ENCODE results near the gene ARIH1.

- TF ChIP-seq CTCF (IDR thresholded peaks at IDR 0.05), result no peak
- TF ChIP-seq ZBTB33 (IDR thresholded peaks at IDR 0.05; ENCODE audit: borderline replicate concordance, low read depth), result no peak
- no peak for TF ChIP-seq RFX5 (IDR thresholded peaks at IDR 0.05; ENCODE audit: low read length)
- no peak for TF ChIP-seq POLR2AphosphoS5 (IDR thresholded peaks at IDR 0.05; ENCODE audit: low read depth, low read length)
- TF ChIP-seq ELF1 (IDR thresholded peaks at IDR 0.05), result no peak
- TF ChIP-seq EP300 (IDR thresholded peaks at IDR 0.05; ENCODE audit: borderline replicate concordance in 1 of 2, low read depth in 1 of 2, low read length in 1 of 2), result no peak
- TF ChIP-seq RCOR1 (IDR thresholded peaks at IDR 0.05; ENCODE audit: low read length), result no peak
- no peak for TF ChIP-seq GABPA (IDR thresholded peaks at IDR 0.05; ENCODE audit: low read depth)
- TF ChIP-seq NFIC (IDR thresholded peaks at IDR 0.05; ENCODE audit: borderline replicate concordance), result no peak
- TF ChIP-seq USF2 (IDR thresholded peaks at IDR 0.05; ENCODE audit: borderline replicate concordance, low read depth, low read length), result no peak
- no peak for TF ChIP-seq EZH2phosphoT487 (IDR thresholded peaks at IDR 0.05; ENCODE audit: borderline replicate concordance, low read depth)
Observed at GRCh38 chr15:72592097-72592496, 118.0 kb downstream of the ARIH1 start.

Measured in SK-N-SH (cell line).